MCF 10A (cell line): Measurements from ENCODE around the gene PLA2G6. TPM values are rescaled to one million over a fixed set of nuclear protein-coding genes. Genes with fewer than 3 reads are reported as not detected.

Source experiments
- BruUV-seq: library from RNA; stranded (reverse); fragments of 400-500 nt; replicated peaks from 2 replicates; lab custom pipeline; 2021; lab: Mats Ljungman, UMichigan
- CTCF ChIA-PET: fragments of 300-600 bp; sonication (Branson Sonifier 250); formaldehyde crosslinking; extraction: SDS; loops from one replicate; lab custom pipeline; 2021; ENCODE audit warnings: antibody characterized with exemption, inconsistent platforms; lab: Yijun Ruan, JAX
- POLR2A ChIA-PET: fragments of 300-600, 350-650 bp; sonication (Branson Sonifier 250); formaldehyde crosslinking; extraction: SDS; loops from one replicate; lab custom pipeline; 2020; ENCODE audit warnings: antibody characterized with exemption, inconsistent platforms; lab: Yijun Ruan, JAX
- DNase-seq: peaks from one replicate; pipeline ENCODE4 v3.0.0-alpha.2; 2018; ENCODE audit not compliant: unreplicated experiment
- H3K27ac Mint-ChIP-seq: one replicate; pipeline ENCODE4 v1.8.0; 2022; ENCODE audit warnings: mild to moderate bottlenecking, low read depth, mixed read lengths; ENCODE audit not compliant: unreplicated experiment
- H3K27me3 Mint-ChIP-seq: one replicate; pipeline ENCODE4 v1.8.0; 2022; ENCODE audit warnings: mixed read lengths; ENCODE audit not compliant: insufficient read depth, unreplicated experiment
- H3K36me3 Mint-ChIP-seq: one replicate; pipeline ENCODE4 v1.8.0; 2022; ENCODE audit warnings: mild to moderate bottlenecking, moderate library complexity, mixed read lengths; ENCODE audit not compliant: insufficient read depth, unreplicated experiment
- H3K4me1 Mint-ChIP-seq: one replicate; pipeline ENCODE4 v1.8.0; 2022; ENCODE audit warnings: mixed read lengths; ENCODE audit not compliant: insufficient read depth, unreplicated experiment
- H3K4me3 Mint-ChIP-seq: one replicate; pipeline ENCODE4 v1.8.0; 2022; ENCODE audit warnings: mild to moderate bottlenecking, moderate library complexity, mixed read lengths; ENCODE audit not compliant: unreplicated experiment
- H3K9me3 Mint-ChIP-seq: one replicate; pipeline ENCODE4 v1.8.0; 2022; ENCODE audit warnings: mixed read lengths; ENCODE audit not compliant: unreplicated experiment
- intact Hi-C: fragments of 100-400 bp; cut with micrococcal nuclease; formaldehyde crosslinking; loops from 2 replicates; pipeline ENCODE4 v1.14.1; 2022
- total RNA-seq: library from RNA; stranded (reverse); gene quantifications from 2 replicates; pipeline ENCODE4 v1.2.3, GENCODE V29; 2022
- TF ChIP-seq, protein P1 (sequence below): fragments of 200-600 bp; IDR thresholded peaks from one replicate; pipeline ENCODE4 v1.8.0; 2022; ENCODE audit warnings: antibody characterized with exemption, mild to moderate bottlenecking; ENCODE audit not compliant: unreplicated experiment

The PLA2G6 gene
- total RNA-seq, 1 experiment from 2014 or later: 37.5 TPM

GRCh38 chr22:38132794-38133193 lies 48.8 kb downstream of the PLA2G6 start:
- no TSS peak for BruUV-seq
- intact Hi-C loops: no loop called here
- TF ChIP-seq, protein P1, sequence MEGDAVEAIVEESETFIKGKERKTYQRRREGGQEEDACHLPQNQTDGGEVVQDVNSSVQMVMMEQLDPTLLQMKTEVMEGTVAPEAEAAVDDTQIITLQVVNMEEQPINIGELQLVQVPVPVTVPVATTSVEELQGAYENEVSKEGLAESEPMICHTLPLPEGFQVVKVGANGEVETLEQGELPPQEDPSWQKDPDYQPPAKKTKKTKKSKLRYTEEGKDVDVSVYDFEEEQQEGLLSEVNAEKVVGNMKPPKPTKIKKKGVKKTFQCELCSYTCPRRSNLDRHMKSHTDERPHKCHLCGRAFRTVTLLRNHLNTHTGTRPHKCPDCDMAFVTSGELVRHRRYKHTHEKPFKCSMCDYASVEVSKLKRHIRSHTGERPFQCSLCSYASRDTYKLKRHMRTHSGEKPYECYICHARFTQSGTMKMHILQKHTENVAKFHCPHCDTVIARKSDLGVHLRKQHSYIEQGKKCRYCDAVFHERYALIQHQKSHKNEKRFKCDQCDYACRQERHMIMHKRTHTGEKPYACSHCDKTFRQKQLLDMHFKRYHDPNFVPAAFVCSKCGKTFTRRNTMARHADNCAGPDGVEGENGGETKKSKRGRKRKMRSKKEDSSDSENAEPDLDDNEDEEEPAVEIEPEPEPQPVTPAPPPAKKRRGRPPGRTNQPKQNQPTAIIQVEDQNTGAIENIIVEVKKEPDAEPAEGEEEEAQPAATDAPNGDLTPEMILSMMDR: no peak
- ChIA-PET CTCF (interaction anchor here (0.7 kb wide), 1 partner anchor 79 kb away, joined by 3 read pairs; no protein-coding TSS in a partner anchor), POLR2A (no interaction called here)
- peaks cover 8% of the 10 kb centered on the region for H3K36me3 Mint-ChIP-seq
- H3K27me3 Mint-ChIP-seq: no peaks in the 10 kb centered on the region
- no peak for DNase-seq
- H3K4me3 Mint-ChIP-seq: no peak overlapping the region
- no peak overlapping the region for H3K27ac Mint-ChIP-seq
- peaks cover 13% of the 10 kb centered on the region for H3K4me1 Mint-ChIP-seq
- no peaks in the 10 kb centered on the region for H3K9me3 Mint-ChIP-seq

GRCh38 chr22:38132136-38132535 lies 49.5 kb downstream of the PLA2G6 start:
- Mint-ChIP-seq H3K27me3 (no peaks in the 10 kb centered on the region), H3K4me3 (no peak overlapping the region), H3K27ac (no peak overlapping the region), H3K4me1 (peaks cover 13% of the 10 kb centered on the region), H3K36me3 (peaks cover 8% of the 10 kb centered on the region), H3K9me3 (no peaks in the 10 kb centered on the region)
- TF ChIP-seq, protein P1: no peak
- ChIA-PET POLR2A (no interaction called here), CTCF (interaction anchor here (0.7 kb wide), 1 partner anchor 80 kb away, joined by 3 read pairs; no protein-coding TSS in a partner anchor)
- intact Hi-C loops: no loop called here
- no peak for DNase-seq
- BruUV-seq: no TSS peak

GRCh38 chr22:38131399-38131798 lies 50.2 kb downstream of the PLA2G6 start:
- TF ChIP-seq, protein P1: no peak
- Mint-ChIP-seq H3K4me1 (peaks cover 13% of the 10 kb centered on the region), H3K27ac (no peak overlapping the region), H3K36me3 (peaks cover 8% of the 10 kb centered on the region), H3K27me3 (no peaks in the 10 kb centered on the region), H3K9me3 (no peaks in the 10 kb centered on the region), H3K4me3 (no peak overlapping the region)
- POLR2A ChIA-PET: no interaction called here
- CTCF ChIA-PET: interaction anchor here (1.3 kb wide), 1 partner anchor 13 kb away, joined by 3 read pairs; no protein-coding TSS in a partner anchor
- DNase-seq: no peak
- no TSS peak for BruUV-seq
- intact Hi-C loops: no loop called here

DNA sequence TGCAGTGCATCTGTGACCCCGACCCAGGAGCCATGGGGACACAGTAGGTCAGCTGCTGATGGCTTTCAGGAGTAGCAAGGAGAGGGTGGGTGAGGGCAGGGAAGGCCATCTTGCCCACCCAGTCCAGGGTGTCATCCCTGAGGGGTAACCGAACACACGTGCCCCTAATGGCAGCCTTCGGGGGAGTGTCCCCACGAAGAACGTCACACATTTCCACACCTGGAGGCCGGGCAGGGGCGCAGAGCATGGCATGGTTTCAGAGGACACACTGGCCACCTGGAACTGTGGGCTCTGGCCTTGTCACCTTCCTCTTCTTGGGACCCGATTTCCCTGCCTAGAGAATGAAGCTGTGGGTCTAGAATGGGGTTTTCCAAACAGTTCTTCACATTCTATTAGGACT lies 51.8 kb downstream of the PLA2G6 start:
- Mint-ChIP-seq H3K4me3 (no peak overlapping the region), H3K27me3 (no peaks in the 10 kb centered on the region), H3K9me3 (no peaks in the 10 kb centered on the region), H3K4me1 (no peaks in the 10 kb centered on the region), H3K36me3 (peaks cover 14% of the 10 kb centered on the region), H3K27ac (no peak overlapping the region)
- ChIA-PET CTCF (interaction anchor here (0.7 to 1.0 kb wide), 3 partner anchors 93 to 166 kb away, joined by 3 to 4 read pairs (median 3); no protein-coding TSS in a partner anchor), POLR2A (no interaction called here)
- TF ChIP-seq, protein P1: no peak
- DNase-seq: no peak
- no TSS peak for BruUV-seq
- intact Hi-C loops: no loop called here
